Gastrocnemius medialis (tissue), 4 donors: ENCODE measurements around the gene SCNN1A. TPM values are rescaled to one million over a fixed set of nuclear protein-coding genes. Genes with fewer than 3 reads are reported as not detected.

Source experiments
- ATAC-seq, 2 donors: fragments of 150-250 bp; one replicate each; pipeline ENCODE4 v1.9.1; 2016
- DNase-seq, 2 donors: peaks; one replicate each; pipeline ENCODE4 v3.0.0-alpha.2; 2019
- H3K27ac ChIP-seq, 4 donors: fragments of 200-600 bp; sonication (generic); 1 replicate in 1 of 4; 2 replicates in 3 of 4; pipeline ENCODE4 v1.5.1; 2016 to 2018; ENCODE audit warnings: mild to moderate bottlenecking in 2 of 4, moderate library complexity in 1 of 4
- H3K27me3 ChIP-seq, 3 donors: fragments of 200-600 bp; sonication (generic) in 2 of 3; 1 replicate in 1 of 3; 2 replicates in 2 of 3; pipeline versions ENCODE4 v1.5.1 to v1.6.0; 2016 to 2019; ENCODE audit warnings: mild to moderate bottlenecking in 1 of 3, moderate library complexity in 1 of 3
- H3K36me3 ChIP-seq, 2 donors: fragments of 200-600 bp; sonication (generic) in 1 of 2; one replicate each; pipeline ENCODE4 v1.5.1; 2017 to 2018
- H3K4me1 ChIP-seq, 2 donors: fragments of 200-600 bp; sonication (generic) in 1 of 2; one replicate each; pipeline ENCODE4 v1.5.1; 2016 to 2017; ENCODE audit warnings: mild to moderate bottlenecking in 2 of 2
- H3K4me3 ChIP-seq, 4 donors: fragments of 200-600 bp; sonication (generic) in 3 of 4; 1 replicate in 1 of 4; 2 replicates in 3 of 4; pipeline ENCODE4 v1.5.1; 2016 to 2019; ENCODE audit warnings: mild to moderate bottlenecking in 2 of 4
- H3K9me3 ChIP-seq, 3 donors: fragments of 200-600 bp; sonication (generic) in 2 of 3; 1 replicate in 1 of 3; 2 replicates in 2 of 3; pipeline ENCODE4 v1.5.1; 2016 to 2019
- POLR2A ChIP-seq, 2 donors: fragments of 450-650 bp; IDR thresholded peaks; one replicate each; pipeline ENCODE4 v1.6.1; 2017; ENCODE audit warnings: antibody characterized with exemption in 2 of 2, mild to moderate bottlenecking in 2 of 2, moderate library complexity in 2 of 2
- in situ Hi-C, 4 donors: fragments of 200-750 bp; cut with MboI; loops; one replicate each; pipeline versions ENCODE4 v1.15.0 to v1.8.0; 2017; ENCODE audit warnings: low sequenced_read_pairs in 4 of 4
- intact Hi-C: fragments of 100-400 bp; cut with DNase I; formaldehyde crosslinking; loops from one replicate; pipeline ENCODE4 v1.15.1; 2023; ENCODE audit warnings: low total_unique reads
- total RNA-seq, 4 donors: library from RNA; depleted of rRNA; stranded (reverse); fragments of >200 nt; gene quantifications; one replicate each; pipeline versions ENCODE4 v1.1.0 to v1.2.3, GENCODE V29; 2016
- TF ChIP-seq, protein P1 (sequence below), 5 experiments: fragments of 450-650 bp in 3 of 5; fragments of 200-600 bp in 2 of 5; sonication (generic) in 2 of 5; IDR thresholded peaks in 4 of 5; conservative IDR thresholded peaks in 1 of 5; 1 replicate in 4 of 5; 2 replicates in 1 of 5; pipeline ENCODE4 v1.5.1; 2016 to 2019; ENCODE audit warnings: antibody characterized with exemption in 5 of 5, mild to moderate bottlenecking in 3 of 5, moderate library complexity in 3 of 5

Gene SCNN1A
- total RNA-seq, 4 donors from 2014 or later, result 0.20 to 2.0 (median 0.38) TPM; not detected in 1

DNA sequence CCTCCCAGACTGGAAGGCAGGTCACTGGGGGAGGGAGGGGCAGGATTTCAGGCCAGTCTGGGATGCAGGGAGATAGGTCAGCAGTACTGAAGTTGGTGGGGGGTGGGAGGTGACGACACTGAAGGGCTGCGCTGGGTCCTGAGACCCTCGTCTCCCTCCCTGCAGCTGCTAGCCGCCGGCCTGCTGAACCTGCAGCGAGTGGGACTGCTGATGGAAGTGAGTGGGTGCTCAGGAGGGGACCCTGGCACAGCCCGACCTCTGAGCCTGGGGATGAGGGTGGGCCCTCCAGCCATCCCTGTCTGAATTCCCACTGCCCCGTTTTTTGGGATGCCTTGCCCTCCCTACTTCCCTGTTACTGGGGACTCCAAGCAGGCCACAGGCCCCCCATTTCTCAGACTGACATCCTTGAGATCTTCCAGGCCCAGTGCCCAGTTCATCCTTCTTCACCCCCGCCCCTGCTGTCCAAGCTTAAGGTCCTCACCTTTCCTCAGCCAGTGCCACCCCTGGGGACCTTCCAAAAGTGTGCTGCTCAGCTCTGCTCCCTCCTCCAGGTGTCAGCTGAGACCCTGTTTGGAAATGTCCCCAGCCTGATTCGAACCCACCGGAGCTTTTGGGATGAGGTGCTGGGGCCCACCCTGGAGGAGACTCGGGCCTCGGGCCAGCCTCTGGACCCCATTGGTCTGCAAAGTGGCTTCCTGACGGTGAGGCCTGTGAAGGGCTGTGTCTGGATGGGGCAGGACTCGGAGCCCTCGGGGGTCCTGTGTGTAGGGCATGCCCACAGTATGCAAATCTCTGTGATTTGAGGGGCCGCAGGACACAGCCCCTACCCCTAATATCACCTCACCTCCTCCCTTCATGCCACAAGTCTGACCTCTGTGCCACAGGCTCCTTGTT lies 59.4 kb downstream of the SCNN1A start:
- Histone ChIP-seq H3K27me3 (peaks cover 2 to 6% (median 5%) of the 10 kb centered on the region in 3 donors), H3K27ac (no peak overlapping the region), H3K4me3 (no peak overlapping the region), H3K36me3 (no peaks in the 10 kb centered on the region), H3K4me1 (no peaks in the 10 kb centered on the region), H3K9me3 (no peaks in the 10 kb centered on the region)
- DNase-seq (peak in 1 of 2 donors; percentile 18), ATAC-seq (no peak)
- in situ Hi-C loops, result no loop called here
- intact Hi-C loops, result no loop called here
- TF ChIP-seq POLR2A (IDR thresholded peaks at IDR 0.05), result no peak
- TF ChIP-seq, protein P1, sequence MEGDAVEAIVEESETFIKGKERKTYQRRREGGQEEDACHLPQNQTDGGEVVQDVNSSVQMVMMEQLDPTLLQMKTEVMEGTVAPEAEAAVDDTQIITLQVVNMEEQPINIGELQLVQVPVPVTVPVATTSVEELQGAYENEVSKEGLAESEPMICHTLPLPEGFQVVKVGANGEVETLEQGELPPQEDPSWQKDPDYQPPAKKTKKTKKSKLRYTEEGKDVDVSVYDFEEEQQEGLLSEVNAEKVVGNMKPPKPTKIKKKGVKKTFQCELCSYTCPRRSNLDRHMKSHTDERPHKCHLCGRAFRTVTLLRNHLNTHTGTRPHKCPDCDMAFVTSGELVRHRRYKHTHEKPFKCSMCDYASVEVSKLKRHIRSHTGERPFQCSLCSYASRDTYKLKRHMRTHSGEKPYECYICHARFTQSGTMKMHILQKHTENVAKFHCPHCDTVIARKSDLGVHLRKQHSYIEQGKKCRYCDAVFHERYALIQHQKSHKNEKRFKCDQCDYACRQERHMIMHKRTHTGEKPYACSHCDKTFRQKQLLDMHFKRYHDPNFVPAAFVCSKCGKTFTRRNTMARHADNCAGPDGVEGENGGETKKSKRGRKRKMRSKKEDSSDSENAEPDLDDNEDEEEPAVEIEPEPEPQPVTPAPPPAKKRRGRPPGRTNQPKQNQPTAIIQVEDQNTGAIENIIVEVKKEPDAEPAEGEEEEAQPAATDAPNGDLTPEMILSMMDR (IDR thresholded peaks at IDR 0.05 in 4 of 5, conservative IDR thresholded peaks at IDR 0.05 in 1 of 5), result no peak

DNA sequence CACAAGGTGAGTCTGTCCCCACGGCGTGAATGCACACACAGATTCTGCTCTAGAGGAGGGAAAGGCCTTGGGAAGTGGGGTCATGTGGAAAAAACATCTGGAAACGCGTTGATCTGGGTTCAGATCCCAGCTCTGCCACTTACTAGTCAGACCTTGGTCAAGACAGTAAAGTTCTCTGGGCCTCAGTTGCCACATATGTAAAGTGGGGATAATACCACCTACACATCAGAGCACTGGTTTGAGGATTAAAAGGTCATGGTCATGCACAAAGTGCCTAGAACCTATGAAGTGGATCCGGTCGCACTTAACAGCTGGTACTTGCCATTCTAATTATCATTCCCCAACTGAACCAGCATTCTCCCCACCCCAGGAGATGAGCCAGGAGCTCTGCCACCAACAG lies 60.2 kb downstream of the SCNN1A start:
- Histone ChIP-seq H3K27ac (no peak overlapping the region), H3K9me3 (no peaks in the 10 kb centered on the region), H3K4me1 (no peaks in the 10 kb centered on the region), H3K36me3 (no peaks in the 10 kb centered on the region), H3K4me3 (no peak overlapping the region), H3K27me3 (peaks cover 9 to 12% (median 12%) of the 10 kb centered on the region in 3 donors)
- intact Hi-C loops (no loop called here), in situ Hi-C loops (no loop called here)
- ATAC-seq (no peak), DNase-seq (no peak)
- TF ChIP-seq POLR2A (IDR thresholded peaks at IDR 0.05), result no peak
- TF ChIP-seq, protein P1 (IDR thresholded peaks at IDR 0.05 in 4 of 5, conservative IDR thresholded peaks at IDR 0.05 in 1 of 5), result no peak

DNA sequence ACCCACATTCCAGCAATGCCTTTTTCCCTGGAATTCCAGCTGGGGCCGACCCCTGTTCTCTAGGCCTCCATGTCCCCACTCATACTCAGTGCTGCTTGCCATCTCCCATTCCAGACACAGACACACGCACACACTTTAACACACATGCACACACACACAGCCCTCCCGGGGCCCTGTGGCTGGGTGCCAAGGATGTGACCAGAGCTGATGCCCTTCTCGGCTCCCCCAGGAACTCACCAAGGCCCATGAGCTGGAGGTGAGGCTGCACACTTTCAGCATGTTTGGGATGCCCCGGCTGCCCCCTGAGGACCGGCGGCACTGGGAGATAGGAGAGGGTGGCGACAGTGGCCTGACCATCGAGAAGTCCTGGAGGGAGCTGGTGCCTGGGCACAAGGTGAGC lies 60.6 kb downstream of the SCNN1A start:
- intact Hi-C loops (no loop called here), in situ Hi-C loops (no loop called here)
- no peak for TF ChIP-seq POLR2A (IDR thresholded peaks at IDR 0.05)
- TF ChIP-seq, protein P1 (IDR thresholded peaks at IDR 0.05 in 4 of 5, conservative IDR thresholded peaks at IDR 0.05 in 1 of 5), result no peak
- H3K27me3 ChIP-seq, result peaks cover 11 to 16% (median 16%) of the 10 kb centered on the region in 3 donors
- no peak for ATAC-seq
- no peak overlapping the region for H3K27ac ChIP-seq
- peak in 1 of 2 donors; percentile 20 for DNase-seq
- no peaks in the 10 kb centered on the region for H3K9me3 ChIP-seq
- no peaks in the 10 kb centered on the region for H3K36me3 ChIP-seq
- H3K4me3 ChIP-seq, result no peak overlapping the region
- no peaks in the 10 kb centered on the region for H3K4me1 ChIP-seq

DNA sequence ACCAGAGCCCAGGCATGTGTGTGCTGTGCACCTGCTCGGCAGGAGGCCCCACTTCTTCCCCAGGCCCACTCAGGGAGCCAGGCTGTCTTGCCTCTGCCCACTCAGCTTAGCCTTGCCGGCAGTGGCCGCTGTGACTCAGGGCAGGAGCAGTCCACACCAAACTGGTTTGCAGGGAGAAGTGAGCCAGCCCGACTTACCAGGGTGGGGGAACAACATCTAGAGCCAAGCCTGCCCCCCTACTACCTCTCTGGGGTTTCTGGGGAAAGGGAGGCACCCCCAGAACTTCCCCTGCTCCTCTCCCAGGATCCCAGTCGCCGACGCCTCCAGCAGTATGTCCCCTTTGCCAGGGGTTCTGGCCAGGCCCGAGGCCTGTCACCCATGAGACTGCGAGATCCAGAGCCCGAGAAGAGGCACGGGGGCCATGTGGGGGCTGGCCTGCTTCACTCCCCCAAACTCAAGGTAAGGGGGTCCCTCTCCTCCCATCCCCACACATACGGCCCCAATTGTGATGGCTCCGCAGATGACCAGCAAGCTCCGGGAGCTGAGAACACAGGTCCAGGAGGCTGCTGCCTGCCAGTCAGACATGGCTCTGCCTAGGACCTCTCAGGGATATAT lies 61.9 kb downstream of the SCNN1A start:
- intact Hi-C loops (no loop called here), in situ Hi-C loops (no loop called here)
- no peak for DNase-seq
- H3K4me3 ChIP-seq, result no peak overlapping the region
- no peaks in the 10 kb centered on the region for H3K4me1 ChIP-seq
- no peaks in the 10 kb centered on the region for H3K9me3 ChIP-seq
- peaks cover 14 to 16% (median 16%) of the 10 kb centered on the region in 3 donors for H3K27me3 ChIP-seq
- TF ChIP-seq POLR2A (IDR thresholded peaks at IDR 0.05), result no peak
- TF ChIP-seq, protein P1 (IDR thresholded peaks at IDR 0.05 in 4 of 5, conservative IDR thresholded peaks at IDR 0.05 in 1 of 5), result no peak
- H3K36me3 ChIP-seq, result no peaks in the 10 kb centered on the region
- ATAC-seq, result no peak
- no peak overlapping the region for H3K27ac ChIP-seq
